NCI-H524 treated with DMSO at 0.1 percent for 48 hours (cell line): ENCODE results near the gene PPCDC.
A peak's percentile ranks its signal among the peaks of the same experiment; 100 is the strongest.

Source experiments
- DNase-seq: peaks from one replicate; lab custom pipeline; 2025; lab: John Stamatoyannopoulos, UW

The PPCDC gene

DNA sequence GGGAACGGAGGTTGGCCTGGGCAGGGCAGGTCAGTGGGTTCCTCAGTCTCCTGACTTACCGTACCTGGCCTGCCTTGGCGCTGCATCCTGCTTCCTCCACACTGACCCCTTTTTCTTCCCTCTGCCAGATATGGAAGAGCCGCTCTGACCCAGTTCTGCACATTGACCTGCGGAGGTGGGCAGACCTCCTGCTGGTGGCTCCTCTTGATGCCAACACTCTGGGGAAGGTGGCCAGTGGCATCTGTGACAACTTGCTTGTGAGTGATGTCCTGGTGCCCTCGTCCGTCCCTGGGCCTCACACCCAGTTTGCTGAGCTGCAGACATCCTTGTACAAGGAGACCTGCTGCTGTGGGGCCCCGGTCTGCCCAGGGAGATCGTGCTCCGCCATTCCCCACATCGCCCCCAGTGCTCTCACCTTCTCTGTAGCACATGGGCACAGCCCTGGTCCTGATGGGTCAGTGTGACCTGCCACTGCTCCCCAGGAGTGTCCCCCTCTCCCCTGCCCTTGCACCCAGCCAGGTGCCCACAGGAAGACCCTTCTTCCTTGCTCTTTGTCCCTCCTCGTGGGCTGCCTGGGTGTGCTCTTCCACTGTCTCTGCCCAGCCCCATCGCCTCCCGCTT, 21.0 kb downstream of the PPCDC start:
- DNase-seq = no peak

DNA sequence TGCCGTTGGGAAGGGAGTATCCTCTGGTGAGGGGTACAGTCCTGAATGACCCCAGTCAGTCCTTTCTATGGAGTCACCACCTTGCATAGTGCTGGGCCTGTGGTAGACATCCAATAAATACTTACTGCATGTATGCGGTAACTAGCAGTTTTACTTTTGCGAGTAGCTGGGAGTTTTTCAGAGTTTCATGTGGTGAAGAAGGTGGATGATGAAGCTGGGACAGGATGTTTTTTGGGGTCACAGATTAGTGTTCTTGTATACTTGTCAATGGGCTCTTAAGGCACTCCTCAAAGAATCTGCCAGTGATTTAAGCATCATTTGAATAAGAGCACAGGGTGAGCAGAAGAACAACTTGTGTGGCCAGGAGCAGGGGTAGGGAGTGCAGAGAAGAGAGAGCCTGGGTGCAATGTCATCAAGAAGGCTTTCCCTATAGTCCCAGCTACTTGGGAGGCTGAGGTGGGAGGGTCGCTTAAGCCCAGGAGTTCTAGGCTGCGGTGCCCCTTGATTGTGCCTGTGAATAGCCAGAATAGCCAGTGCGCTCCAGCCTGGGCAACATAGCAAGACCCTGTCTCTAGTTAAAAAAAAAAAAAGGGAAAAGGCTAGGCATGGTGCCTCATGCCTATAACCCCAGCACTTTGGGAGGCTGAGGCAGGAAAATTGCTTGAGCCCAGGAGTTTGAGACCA, 22.1 kb downstream of the PPCDC start:
- DNase-seq = no peak

DNA sequence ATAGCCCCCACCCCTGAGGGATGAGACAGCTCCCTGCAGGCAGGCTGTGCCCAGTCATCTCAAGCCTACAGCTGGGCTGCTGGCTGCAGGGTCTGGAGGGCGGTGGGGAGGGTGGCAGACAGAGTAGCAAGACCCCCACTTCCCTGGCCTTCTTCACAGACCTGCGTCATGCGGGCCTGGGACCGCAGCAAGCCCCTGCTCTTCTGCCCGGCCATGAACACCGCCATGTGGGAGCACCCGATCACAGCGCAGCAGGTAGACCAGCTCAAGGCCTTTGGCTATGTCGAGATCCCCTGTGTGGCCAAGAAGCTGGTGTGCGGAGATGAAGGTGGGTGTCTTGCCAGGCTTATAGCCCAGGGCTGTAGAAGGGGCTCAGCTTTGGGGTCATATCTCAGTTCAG, 25.0 kb downstream of the PPCDC start:
- no peak for DNase-seq

GRCh38 chr15:75049392-75049791, 26.0 kb downstream of the PPCDC start:
- no peak for DNase-seq

DNA sequence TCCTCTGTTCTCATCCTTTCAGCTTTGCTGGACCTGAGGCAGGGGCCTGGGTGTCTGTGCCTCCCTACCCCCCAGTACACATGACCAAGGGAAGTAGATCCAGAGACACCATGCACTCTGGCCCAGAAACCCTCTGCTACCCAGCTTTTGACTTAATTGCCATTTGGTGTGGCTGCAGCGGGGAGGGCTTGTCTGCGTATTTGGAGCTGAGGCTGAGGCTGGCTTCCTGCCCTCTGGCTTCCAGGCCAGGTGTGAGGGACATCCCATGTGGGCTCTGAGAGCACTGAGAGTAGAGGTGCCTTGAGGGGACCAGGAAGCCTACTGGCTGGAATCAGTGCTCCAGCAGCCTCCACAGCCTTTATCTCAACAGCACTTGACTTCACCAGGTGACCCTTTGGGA, 26.9 kb downstream of the PPCDC start:
- no peak for DNase-seq

- DNase-seq = peak; percentile 66
These were observed 27.8 kb downstream of the PPCDC start for GRCh38 chr15:75051191-75051608.

- no peak for DNase-seq
These were observed 28.3 kb downstream of the PPCDC start for GRCh38 chr15:75051711-75052110.

- DNase-seq = no peak
These were observed 29.8 kb downstream of the PPCDC start for GRCh38 chr15:75052972-75053747.

DNA sequence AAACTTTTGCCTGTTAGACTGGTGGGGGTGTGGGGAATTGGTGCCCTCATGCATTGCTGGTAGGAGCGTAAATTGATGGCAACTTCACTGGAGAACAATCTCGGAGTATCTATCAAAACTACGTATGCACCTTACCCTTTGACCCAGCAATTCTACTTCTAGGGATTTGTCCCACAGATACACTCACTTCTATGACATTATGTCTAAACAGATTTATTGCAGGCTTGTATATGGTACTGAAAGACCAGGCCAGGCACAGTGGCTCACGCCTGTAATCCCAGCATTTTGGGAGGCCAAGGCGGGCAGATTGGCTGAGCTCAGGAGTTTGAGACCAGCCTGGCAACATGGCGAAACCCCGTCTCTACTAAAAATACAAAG, 30.3 kb downstream of the PPCDC start:
- DNase-seq = no peak

GRCh38 chr15:75054172-75054897, 30.9 kb downstream of the PPCDC start:
- no peak for DNase-seq

- DNase-seq = no peak
These were observed 32.6 kb downstream of the PPCDC start for GRCh38 chr15:75056036-75056435.

DNA sequence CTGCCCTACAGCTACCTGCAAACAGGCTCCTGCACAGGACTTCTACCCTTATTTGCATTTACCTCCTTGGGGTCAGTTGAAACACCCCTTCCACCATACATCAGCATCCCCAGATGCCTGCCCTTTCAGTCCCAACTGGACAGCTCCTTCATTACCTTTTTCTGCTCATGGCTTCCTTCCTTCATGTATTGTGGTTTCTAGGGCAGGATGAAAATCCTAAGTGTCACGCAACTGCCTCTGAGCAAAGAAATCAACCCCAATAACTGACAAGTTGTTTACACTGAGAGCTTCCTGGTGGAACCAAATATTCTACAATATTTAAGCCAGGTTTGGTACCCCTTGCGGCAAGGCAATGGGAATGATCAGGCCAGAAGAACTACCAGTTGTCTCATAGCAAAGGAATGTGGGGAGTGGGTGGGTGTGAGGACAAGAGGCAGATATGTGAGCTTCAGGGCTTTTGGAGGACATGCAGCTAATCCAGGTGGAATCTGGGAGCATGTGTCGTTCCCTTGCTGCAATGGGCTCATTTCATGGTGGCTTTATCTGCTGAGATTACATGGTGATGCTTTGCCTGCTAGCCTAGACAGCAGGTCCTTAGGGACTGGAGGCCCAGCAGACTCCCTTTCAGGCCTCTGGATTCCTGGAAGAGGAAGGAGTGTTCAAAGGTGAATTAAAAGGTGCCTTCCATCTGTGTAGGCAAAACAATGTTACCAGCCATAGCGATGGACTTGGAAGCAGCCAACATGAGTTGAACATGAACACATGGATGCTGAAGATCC, 34.9 kb downstream of the PPCDC start:
- DNase-seq = no peak

DNA sequence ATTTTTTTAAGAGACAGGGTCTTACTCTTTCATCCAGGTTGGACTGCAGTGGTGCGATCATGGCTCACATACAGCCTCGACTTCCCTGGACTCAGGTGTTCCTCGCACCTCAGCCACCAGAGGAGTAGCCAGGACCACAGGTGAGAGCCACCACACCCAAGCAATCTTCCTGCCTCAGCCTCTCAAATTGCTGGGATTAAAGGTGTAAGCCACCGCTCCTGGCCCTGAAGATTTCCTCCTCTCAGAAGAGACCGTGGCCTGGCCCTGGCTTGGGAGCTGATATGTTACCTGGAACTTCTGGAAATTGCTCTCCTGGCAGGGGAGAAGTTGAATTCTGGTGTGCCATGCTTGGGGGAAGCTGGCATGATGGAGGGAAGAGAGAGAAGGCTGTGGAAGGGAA, 36.2 kb downstream of the PPCDC start:
- no peak for DNase-seq

DNA sequence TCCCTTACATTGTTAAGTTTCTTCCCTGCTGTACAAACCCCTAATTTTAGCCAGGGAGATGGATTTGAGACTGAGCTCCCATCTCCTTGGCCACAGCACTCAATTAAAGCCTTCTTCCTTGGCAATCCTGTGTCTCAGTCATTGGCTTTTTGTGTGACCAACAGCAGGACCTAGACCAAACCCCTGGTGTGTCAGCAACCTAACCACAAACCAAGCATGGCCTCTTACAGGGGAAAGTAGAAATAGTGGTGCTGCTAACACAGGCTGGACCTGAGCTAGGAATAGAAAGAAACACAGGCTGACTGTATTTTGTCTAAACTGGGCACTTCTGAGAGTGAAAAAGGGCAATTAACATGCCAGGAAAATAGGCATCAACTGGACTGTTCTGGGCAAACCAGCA, 37.9 kb downstream of the PPCDC start:
- DNase-seq = no peak

- DNase-seq = no peak
These were observed 39.3 kb downstream of the PPCDC start for GRCh38 chr15:75062706-75063105.

DNA sequence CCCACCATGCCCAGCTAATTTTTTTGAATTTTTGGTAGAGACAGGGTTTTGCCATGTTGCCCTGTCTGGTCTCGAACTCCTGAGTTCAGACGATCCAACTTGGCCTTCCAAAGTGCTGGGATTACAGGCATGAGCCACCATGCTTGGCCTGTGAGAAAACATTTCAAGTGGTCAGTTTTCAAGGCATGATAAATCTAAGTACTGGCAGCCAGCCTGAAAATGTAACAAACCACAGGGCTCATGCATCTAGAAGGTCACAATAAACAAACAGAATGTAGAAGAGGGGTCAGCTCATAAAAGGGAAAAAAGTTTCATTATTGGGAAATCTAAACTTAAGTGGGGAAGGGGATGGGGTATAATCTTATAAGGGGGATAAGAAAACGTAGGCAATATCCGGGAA, 39.9 kb downstream of the PPCDC start:
- no peak for DNase-seq

- DNase-seq = no peak
These were observed 40.5 kb downstream of the PPCDC start for GRCh38 chr15:75063889-75064288.

DNA sequence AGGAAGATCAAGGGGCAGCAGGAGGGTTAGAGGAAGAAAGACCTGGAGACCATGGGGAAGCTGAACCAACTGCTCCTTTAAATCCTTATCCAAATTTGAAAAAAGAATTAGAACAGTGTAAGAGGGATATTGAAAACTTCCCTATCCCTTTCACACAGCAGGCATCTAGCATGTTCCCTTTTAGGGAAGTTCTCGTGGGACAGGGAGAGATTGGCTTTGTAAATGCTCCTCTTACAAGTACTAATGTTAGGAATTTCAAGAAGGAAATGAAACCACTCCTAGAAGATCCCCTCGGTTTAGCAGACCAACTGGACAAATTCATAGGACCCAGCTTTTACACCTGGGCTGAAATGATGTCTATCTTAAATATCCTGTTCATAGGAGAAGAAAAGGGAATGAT, 41.5 kb downstream of the PPCDC start:
- DNase-seq = no peak

GRCh38 chr15:75065467-75065850, 42.1 kb downstream of the PPCDC start:
- no peak for DNase-seq

GRCh38 chr15:75065851-75066509, 42.6 kb downstream of the PPCDC start:
- DNase-seq = no peak

- DNase-seq = no peak
These were observed 43.9 kb downstream of the PPCDC start for GRCh38 chr15:75067123-75067830.
